IMR-90 (cell line): ENCODE results near the gene ABCE1.

Experiments
- CEBPB ChIP-seq: IDR thresholded peaks from 2 replicates; pipeline ENCODE4 v1.6.1; 2012; ENCODE audit warnings: low read depth, low read length, improper control_type of control experiment
- ELK1 ChIP-seq: fragments of 150-350 bp; IDR thresholded peaks from 2 replicates; pipeline ENCODE4 v1.6.1; 2016; ENCODE audit warnings: low read depth, mild to moderate bottlenecking, low read length, moderate library complexity, borderline replicate concordance
- MAFK ChIP-seq: IDR thresholded peaks from 2 replicates; pipeline ENCODE4 v1.6.1; 2012; ENCODE audit warnings: low read depth, low read length, improper control_type of control experiment
- MXI1 ChIP-seq: IDR thresholded peaks from 2 replicates; pipeline ENCODE4 v1.6.1; 2012; ENCODE audit warnings: low read depth, mild to moderate bottlenecking, low read length, moderate library complexity, borderline replicate concordance
- NFE2L2 ChIP-seq: fragments of 150-350 bp; IDR thresholded peaks from 2 replicates; pipeline ENCODE4 v1.6.1; 2016; ENCODE audit warnings: low read depth, mild to moderate bottlenecking, low read length
- POLR2A ChIP-seq: IDR thresholded peaks from 2 replicates; pipeline ENCODE4 v1.6.1; 2012; ENCODE audit warnings: mild to moderate bottlenecking, low read depth, low read length
- RFX5 ChIP-seq: IDR thresholded peaks from 2 replicates; pipeline ENCODE4 v1.8.0; 2012; ENCODE audit warnings: low read depth, mild to moderate bottlenecking, low read length, moderate library complexity
- USF2 ChIP-seq: fragments of 150-350 bp; IDR thresholded peaks from 2 replicates; pipeline ENCODE4 v1.6.1; 2017; ENCODE audit warnings: mild to moderate bottlenecking, antibody characterized with exemption, low read length, low read depth
- TF ChIP-seq, protein P1 (sequence below): conservative IDR thresholded peaks from 2 replicates; pipeline ENCODE4 v1.5.1; 2012; ENCODE audit warnings: mild to moderate bottlenecking, low read depth, low read length, improper control_type of control experiment

DNA sequence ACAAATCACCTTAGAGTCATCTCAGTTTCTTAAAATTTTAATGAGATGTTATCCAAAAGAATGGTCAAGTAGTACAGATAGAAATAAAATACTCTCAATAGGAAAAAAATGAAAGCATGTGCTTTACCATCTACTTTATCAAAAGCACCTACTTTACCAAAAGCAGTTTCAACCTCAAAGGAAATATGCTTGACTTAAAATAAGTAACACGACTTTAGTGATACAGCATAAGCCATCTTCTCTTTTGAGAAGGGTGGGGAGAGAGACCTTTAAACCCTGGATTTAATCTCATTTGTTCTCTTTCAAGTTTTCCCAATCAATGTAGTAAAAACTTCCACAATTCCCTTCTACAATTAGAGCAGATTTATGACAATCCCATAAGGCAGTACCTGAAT, 55.8 kb downstream of the ABCE1 start:
- TF ChIP-seq, protein P1, sequence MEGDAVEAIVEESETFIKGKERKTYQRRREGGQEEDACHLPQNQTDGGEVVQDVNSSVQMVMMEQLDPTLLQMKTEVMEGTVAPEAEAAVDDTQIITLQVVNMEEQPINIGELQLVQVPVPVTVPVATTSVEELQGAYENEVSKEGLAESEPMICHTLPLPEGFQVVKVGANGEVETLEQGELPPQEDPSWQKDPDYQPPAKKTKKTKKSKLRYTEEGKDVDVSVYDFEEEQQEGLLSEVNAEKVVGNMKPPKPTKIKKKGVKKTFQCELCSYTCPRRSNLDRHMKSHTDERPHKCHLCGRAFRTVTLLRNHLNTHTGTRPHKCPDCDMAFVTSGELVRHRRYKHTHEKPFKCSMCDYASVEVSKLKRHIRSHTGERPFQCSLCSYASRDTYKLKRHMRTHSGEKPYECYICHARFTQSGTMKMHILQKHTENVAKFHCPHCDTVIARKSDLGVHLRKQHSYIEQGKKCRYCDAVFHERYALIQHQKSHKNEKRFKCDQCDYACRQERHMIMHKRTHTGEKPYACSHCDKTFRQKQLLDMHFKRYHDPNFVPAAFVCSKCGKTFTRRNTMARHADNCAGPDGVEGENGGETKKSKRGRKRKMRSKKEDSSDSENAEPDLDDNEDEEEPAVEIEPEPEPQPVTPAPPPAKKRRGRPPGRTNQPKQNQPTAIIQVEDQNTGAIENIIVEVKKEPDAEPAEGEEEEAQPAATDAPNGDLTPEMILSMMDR: no peak
- no peak for TF ChIP-seq USF2
- TF ChIP-seq NFE2L2: no peak
- no peak for TF ChIP-seq ELK1
- no peak for TF ChIP-seq RFX5
- no peak for TF ChIP-seq POLR2A
- no peak for TF ChIP-seq MXI1
- TF ChIP-seq CEBPB: no peak
- TF ChIP-seq MAFK: no peak
